ENCODE results near the gene ROBO4.

GRCh38 chr11:124880290-124880611 is 17.4 kb downstream of the ROBO4 start:
- TF ChIP-seq CTCF (conservative IDR thresholded peaks at IDR 0.05) (no peak), ZFX (IDR thresholded peaks at IDR 0.05) (no peak)

All from C4-2B (cell line).